Omental fat pad (tissue), 4 donors: ENCODE data around the gene GATAD2A. TPM values are rescaled to one million over a fixed set of nuclear protein-coding genes. Genes with fewer than 3 reads are reported as not detected.
A peak's percentile ranks its signal among the peaks of the same experiment; 100 is the strongest.

Experiments used
- ATAC-seq: fragments of 150-250 bp; one replicate; pipeline ENCODE4 v1.9.1; 2016; ENCODE audit warnings: mild to moderate bottlenecking, moderate library complexity; ENCODE audit not compliant: low FRiP score
- DNase-seq: peaks from one replicate; pipeline ENCODE4 v3.0.0-alpha.2; 2019; ENCODE audit warnings: low spot score
- CTCF ChIP-seq, 3 donors: fragments of 450-650 bp; IDR thresholded peaks; one replicate each; pipeline ENCODE4 v1.5.1; 2016 to 2017; ENCODE audit warnings: antibody characterized with exemption in 3 of 3, mild to moderate bottlenecking in 3 of 3, moderate library complexity in 2 of 3
- total RNA-seq, 4 donors: library from RNA; depleted of rRNA; stranded (reverse); fragments of >200 nt; gene quantifications; one replicate each; pipeline ENCODE4 v1.1.0, GENCODE V29; 2016

Gene GATAD2A
- total RNA-seq = 10 to 100 TPM; 25.9 to 80.3 (median 35.9) TPM

- peak; percentile 95 for ATAC-seq
- TF ChIP-seq CTCF (IDR thresholded peaks at IDR 0.05) = no peak
- DNase-seq = peak; percentile 84
Measured at GRCh38 chr19:19404879-19405860, at the start of gene GATAD2A. TSS of gene GATAD2A (plus strand) at chr19:19405675. CDS start at chr19:19465346, 59,671 bp downstream.

GRCh38 chr19:19356500-19356899 lies 49.0 kb upstream of the GATAD2A start:
- TF ChIP-seq CTCF (IDR thresholded peaks at IDR 0.05) = no peak
- ATAC-seq = no peak
- no peak for DNase-seq

- TF ChIP-seq CTCF (IDR thresholded peaks at IDR 0.05) = no peak
- ATAC-seq (no peak), DNase-seq (no peak)
Measured at GRCh38 chr19:19356901-19357566, 48.4 kb upstream of the GATAD2A start.

GRCh38 chr19:19361075-19361594 lies 44.3 kb upstream of the GATAD2A start:
- ATAC-seq (peak; percentile 86), DNase-seq (peak; percentile 76)
- TF ChIP-seq CTCF (IDR thresholded peaks at IDR 0.05) = peak in 2 of 3 donors; percentile 69 to 72

GRCh38 chr19:19362075-19362474 lies 43.4 kb upstream of the GATAD2A start:
- ATAC-seq (no peak), DNase-seq (no peak)
- no peak for TF ChIP-seq CTCF (IDR thresholded peaks at IDR 0.05)

- DNase-seq (no peak), ATAC-seq (peak; percentile 77)
- TF ChIP-seq CTCF (IDR thresholded peaks at IDR 0.05) = peak in 2 of 3 donors; percentile 49 to 92
Measured at GRCh38 chr19:19366434-19367396, 38.8 kb upstream of the GATAD2A start.
